GM12878 (cell line): ENCODE results near the gene ZBTB24. TPM values are rescaled to one million over a fixed set of nuclear protein-coding genes. Genes with fewer than 3 reads are reported as not detected.

Experiments used
- FOXK2 ChIP-seq: fragments of 450-650 bp; IDR thresholded peaks from 2 replicates; pipeline ENCODE4 v1.6.1; 2017; ENCODE audit warnings: mild to moderate bottlenecking, moderate library complexity
- MEF2B ChIP-seq: fragments of 450-650 bp; IDR thresholded peaks from 2 replicates; pipeline ENCODE4 v1.6.1; 2018; ENCODE audit warnings: mild to moderate bottlenecking, moderate library complexity; ENCODE audit not compliant: partially characterized antibody, poor library complexity, severe bottlenecking
- POLR2AphosphoS5 ChIP-seq: IDR thresholded peaks from 2 replicates; pipeline ENCODE4 v1.6.1; 2011; ENCODE audit warnings: mild to moderate bottlenecking, low read length, inconsistent platforms
- PRDM15 ChIP-seq: fragments of 450-650 bp; formaldehyde crosslinking; IDR thresholded peaks from 2 replicates; pipeline ENCODE4 v1.4.0; 2020; ENCODE audit warnings: mild to moderate bottlenecking, moderate library complexity
- RBBP5 ChIP-seq: fragments of 200-600 bp; sonication (generic); conservative IDR thresholded peaks from 2 replicates; pipeline ENCODE4 v1.6.1; 2016
- RUNX3 ChIP-seq: IDR thresholded peaks from 2 replicates; pipeline ENCODE4 v1.6.1; 2012; ENCODE audit warnings: low read length, inconsistent platforms
- SMAD1 ChIP-seq: fragments of 450-650 bp; IDR thresholded peaks from 2 replicates; pipeline ENCODE4 v1.6.1; 2018; ENCODE audit warnings: mild to moderate bottlenecking, low read depth; ENCODE audit not compliant: partially characterized antibody
- TCF12 ChIP-seq: IDR thresholded peaks from 2 replicates; pipeline ENCODE4 v1.6.1; 2011; ENCODE audit warnings: low read depth, mild to moderate bottlenecking, low read length
- ZNF622 ChIP-seq: fragments of 450-650 bp; IDR thresholded peaks from 2 replicates; pipeline ENCODE4 v1.6.1; 2017; ENCODE audit warnings: mild to moderate bottlenecking, inconsistent platforms
- polyA plus RNA-seq, 11 experiments: library from polyadenylated mRNA; depleted of rRNA in 4 of 11; unstranded in 6 of 11; stranded (reverse) in 5 of 11; fragments of >200 nt; fragmentation: Nextera tagmentation in 4 of 11; fragmentation: Illumina TruSeq in 1 of 11; extraction: Ambion mirVana in 4 of 11; extraction: Trizol in 1 of 11; gene quantifications; 1 replicate in 1 of 11; 2 replicates in 10 of 11; pipeline versions ENCODE4 v1.2.1 to v1.2.3, GENCODE V29; 2011 to 2016; ENCODE audit warnings: inconsistent platforms in 2 of 11, missing spikeins in 2 of 11, low read depth in 1 of 11
- total RNA-seq, 4 experiments: library from RNA; depleted of rRNA in 3 of 4; stranded (reverse); fragments of >200 nt in 3 of 4; fragmentation: Illumina TruSeq in 1 of 4; extraction: Trizol in 1 of 4; gene quantifications; 2 replicates each; pipeline versions ENCODE4 v1.2.1 to v1.2.3, GENCODE V29; 2013 to 2021
- TF ChIP-seq, protein P1 (sequence below): fragments of 450-650 bp; formaldehyde crosslinking; IDR thresholded peaks from 2 replicates; pipeline ENCODE4 v1.5.0; 2022; ENCODE audit warnings: mild to moderate bottlenecking, missing genetic modification characterization
- TF ChIP-seq, protein P2 (sequence below): fragments of 450-650 bp; IDR thresholded peaks from 2 replicates; pipeline ENCODE4 v1.6.1; 2017; ENCODE audit warnings: low read depth, mild to moderate bottlenecking, moderate library complexity

The ZBTB24 gene
- total and polyA plus RNA-seq, 10 of the 15 experiments (the other 5 are each of a cell fraction or from before 2014, with no cell fraction given), result 2.9 to 17.7 (median 8.5) TPM

DNA sequence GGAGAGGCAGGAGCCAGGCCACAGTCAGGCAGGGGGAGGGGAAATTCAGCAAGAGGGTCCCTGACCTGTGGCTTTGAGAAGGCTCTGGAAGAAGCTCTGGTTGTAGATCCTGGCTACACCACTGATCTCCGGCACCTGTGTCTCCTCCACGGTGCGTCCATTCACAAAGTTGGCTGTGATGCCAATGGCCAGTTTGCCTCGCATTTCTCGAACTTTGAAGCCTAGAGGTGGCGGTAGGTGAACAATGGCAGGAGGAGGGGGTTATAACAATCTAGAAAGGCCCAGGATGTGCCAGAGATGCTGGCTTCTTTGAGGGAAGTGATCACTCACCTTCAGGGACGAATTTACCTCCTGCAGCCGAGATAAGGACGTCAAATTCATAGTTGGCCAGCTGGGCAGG, 30.8 kb downstream of the ZBTB24 start (continued):
- TF ChIP-seq PRDM15 (CRISPR knock-in tag) (no peak), ZNF622 (no peak), FOXK2 (no peak), MEF2B (no peak), RUNX3 (no peak), POLR2AphosphoS5 (no peak), RBBP5 (no peak), SMAD1 (no peak), TCF12 (no peak)
- TF ChIP-seq, protein P1, sequence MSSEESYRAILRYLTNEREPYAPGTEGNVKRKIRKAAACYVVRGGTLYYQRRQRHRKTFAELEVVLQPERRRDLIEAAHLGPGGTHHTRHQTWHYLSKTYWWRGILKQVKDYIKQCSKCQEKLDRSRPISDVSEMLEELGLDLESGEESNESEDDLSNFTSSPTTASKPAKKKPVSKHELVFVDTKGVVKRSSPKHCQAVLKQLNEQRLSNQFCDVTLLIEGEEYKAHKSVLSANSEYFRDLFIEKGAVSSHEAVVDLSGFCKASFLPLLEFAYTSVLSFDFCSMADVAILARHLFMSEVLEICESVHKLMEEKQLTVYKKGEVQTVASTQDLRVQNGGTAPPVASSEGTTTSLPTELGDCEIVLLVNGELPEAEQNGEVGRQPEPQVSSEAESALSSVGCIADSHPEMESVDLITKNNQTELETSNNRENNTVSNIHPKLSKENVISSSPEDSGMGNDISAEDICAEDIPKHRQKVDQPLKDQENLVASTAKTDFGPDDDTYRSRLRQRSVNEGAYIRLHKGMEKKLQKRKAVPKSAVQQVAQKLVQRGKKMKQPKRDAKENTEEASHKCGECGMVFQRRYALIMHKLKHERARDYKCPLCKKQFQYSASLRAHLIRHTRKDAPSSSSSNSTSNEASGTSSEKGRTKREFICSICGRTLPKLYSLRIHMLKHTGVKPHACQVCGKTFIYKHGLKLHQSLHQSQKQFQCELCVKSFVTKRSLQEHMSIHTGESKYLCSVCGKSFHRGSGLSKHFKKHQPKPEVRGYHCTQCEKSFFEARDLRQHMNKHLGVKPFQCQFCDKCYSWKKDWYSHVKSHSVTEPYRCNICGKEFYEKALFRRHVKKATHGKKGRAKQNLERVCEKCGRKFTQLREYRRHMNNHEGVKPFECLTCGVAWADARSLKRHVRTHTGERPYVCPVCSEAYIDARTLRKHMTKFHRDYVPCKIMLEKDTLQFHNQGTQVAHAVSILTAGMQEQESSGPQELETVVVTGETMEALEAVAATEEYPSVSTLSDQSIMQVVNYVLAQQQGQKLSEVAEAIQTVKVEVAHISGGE (CRISPR knock-in tag), result no peak
- TF ChIP-seq, protein P2, sequence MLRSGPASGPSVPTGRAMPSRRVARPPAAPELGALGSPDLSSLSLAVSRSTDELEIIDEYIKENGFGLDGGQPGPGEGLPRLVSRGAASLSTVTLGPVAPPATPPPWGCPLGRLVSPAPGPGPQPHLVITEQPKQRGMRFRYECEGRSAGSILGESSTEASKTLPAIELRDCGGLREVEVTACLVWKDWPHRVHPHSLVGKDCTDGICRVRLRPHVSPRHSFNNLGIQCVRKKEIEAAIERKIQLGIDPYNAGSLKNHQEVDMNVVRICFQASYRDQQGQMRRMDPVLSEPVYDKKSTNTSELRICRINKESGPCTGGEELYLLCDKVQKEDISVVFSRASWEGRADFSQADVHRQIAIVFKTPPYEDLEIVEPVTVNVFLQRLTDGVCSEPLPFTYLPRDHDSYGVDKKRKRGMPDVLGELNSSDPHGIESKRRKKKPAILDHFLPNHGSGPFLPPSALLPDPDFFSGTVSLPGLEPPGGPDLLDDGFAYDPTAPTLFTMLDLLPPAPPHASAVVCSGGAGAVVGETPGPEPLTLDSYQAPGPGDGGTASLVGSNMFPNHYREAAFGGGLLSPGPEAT, result no peak
